NCI-H2107 (cell line): Measurements from ENCODE around the gene ADIPOR2.
"Not testable (repeated sequence)": the region's sequence is repeated elsewhere in the genome, so short reads cannot be mapped to it uniquely, and the experiment has no call there.

ENCODE experiments used
- DNase-seq: peaks from one replicate; lab custom pipeline; 2025; lab: John Stamatoyannopoulos, UW

ADIPOR2 gene

GRCh38 chr12:1666215-1666614 is 24.7 kb upstream of the ADIPOR2 start:
- no peak for DNase-seq

GRCh38 chr12:1666685-1667162 is 24.1 kb upstream of the ADIPOR2 start:
- DNase-seq, result no peak

- DNase-seq, result no peak
These were observed 21.9 kb upstream of the ADIPOR2 start for GRCh38 chr12:1668833-1669543.

- DNase-seq, result no peak
These were observed 20.3 kb upstream of the ADIPOR2 start for GRCh38 chr12:1670358-1671268.

- DNase-seq, result no peak
These were observed 14.8 kb upstream of the ADIPOR2 start for GRCh38 chr12:1676043-1676442.

- no peak for DNase-seq
These were observed 9.9 kb upstream of the ADIPOR2 start for GRCh38 chr12:1680804-1681492.

GRCh38 chr12:1681493-1681807 is 9.4 kb upstream of the ADIPOR2 start:
- no peak for DNase-seq

GRCh38 chr12:1688086-1688710 is 2.7 kb upstream of the ADIPOR2 start:
- DNase-seq, result no peak

GRCh38 chr12:1691123-1692007 is 495 bp downstream of the ADIPOR2 start:
- peak; percentile 38 for DNase-seq

- DNase-seq, result no peak
These were observed 1.4 kb downstream of the ADIPOR2 start for GRCh38 chr12:1692226-1692625.

- DNase-seq, result no peak
These were observed 2.2 kb downstream of the ADIPOR2 start for GRCh38 chr12:1692895-1693610.

- DNase-seq, result not testable (repeated sequence)
These were observed 4.2 kb downstream of the ADIPOR2 start for GRCh38 chr12:1695097-1695496.

GRCh38 chr12:1695886-1696670 is 5.2 kb downstream of the ADIPOR2 start:
- DNase-seq, result no peak

- no peak for DNase-seq
These were observed 5.9 kb downstream of the ADIPOR2 start for GRCh38 chr12:1696800-1697199.

- DNase-seq, result no peak
These were observed 6.4 kb downstream of the ADIPOR2 start for GRCh38 chr12:1697271-1697670.

GRCh38 chr12:1698720-1699119 is 7.8 kb downstream of the ADIPOR2 start:
- no peak for DNase-seq

GRCh38 chr12:1702713-1703112 is 11.8 kb downstream of the ADIPOR2 start:
- no peak for DNase-seq

- DNase-seq, result no peak
These were observed 13.2 kb downstream of the ADIPOR2 start for GRCh38 chr12:1703771-1704722.
